ENCODE data around the gene ITSN1.
"Not testable (repeated sequence)": the region's sequence is repeated elsewhere in the genome, so short reads cannot be mapped to it uniquely, and the experiment has no call there.

The ITSN1 gene

DNA sequence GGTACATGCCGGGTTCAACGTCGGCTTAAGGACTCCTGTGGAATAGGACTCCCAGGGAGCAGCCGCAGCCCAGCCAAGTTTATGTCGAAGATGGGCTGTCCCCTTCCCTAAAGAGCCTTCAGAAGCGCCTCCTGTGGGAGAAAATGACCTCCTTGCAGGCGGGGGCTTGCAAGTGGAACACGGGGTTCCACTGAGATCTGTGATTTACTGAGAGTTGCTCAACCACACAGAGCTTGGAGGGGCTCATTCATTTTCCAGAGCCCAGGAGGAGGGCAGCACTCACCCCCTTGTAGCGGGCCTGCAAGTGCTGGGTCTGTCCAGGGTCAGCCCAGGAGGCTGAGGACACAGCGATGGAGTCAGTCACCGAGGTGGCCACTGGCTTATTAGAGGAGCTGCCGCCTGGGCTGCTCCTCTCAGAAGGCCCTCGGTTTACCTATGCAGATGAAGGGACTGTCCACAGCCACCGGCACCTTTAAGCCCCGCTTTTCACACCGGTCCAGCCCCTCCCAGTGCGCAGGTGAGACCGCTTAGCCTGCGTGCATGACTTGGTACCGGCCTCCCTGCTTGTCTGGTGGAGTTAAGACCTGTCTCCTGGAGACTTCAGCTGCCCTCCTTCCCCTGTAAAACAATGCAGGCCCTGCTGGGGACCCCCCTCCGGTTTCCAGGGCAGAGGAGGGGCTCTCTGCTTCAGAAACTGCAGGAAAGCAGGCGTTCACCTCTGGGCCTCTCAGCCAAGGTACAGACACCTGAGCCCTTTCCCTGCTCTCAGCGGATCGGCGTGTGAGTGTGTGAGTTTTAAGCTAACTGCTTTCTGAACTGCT lies 215.8 kb downstream of the ITSN1 start:
- DNase-seq (ENCODE audit: low read depth in 1 of 2, low spot score in 1 of 2) = no peak

DNA sequence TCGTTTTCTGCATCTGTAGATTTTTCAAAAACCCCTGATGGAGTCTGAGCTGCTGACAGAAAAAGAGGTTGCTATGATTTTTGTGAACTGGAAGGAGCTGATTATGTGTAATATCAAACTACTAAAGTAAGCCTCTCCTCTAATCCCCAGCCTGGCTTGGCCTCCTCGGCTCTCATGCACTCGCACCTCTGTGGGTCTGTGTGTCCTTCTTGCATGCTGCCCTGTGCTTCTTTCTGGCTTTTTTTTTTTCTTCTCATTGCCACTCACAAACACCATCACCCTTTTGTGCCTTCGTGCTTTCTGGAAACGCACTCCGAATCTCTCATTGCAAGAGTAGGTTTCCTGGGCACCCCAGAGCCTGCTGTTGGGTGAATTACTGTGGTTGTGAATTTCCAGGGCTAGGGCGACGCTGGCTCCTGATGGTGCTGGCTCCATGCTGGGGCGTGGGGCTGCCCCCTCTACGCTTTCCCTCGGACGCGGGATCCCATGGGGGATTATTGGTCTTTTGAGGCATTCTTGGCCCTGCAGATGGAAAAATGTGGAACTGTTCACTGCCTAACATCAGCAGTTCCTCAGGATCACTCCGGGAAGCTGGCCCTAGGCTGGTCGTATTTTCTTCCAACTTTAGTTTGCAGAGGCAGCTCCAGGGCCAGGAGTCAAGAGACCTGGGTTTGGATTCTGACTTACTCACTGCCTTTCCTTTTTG lies 216.5 kb downstream of the ITSN1 start:
- no peak for DNase-seq (ENCODE audit: low read depth in 1 of 2, low spot score in 1 of 2)

- DNase-seq (ENCODE audit: low read depth in 1 of 2, low spot score in 1 of 2) = no peak
Observed at GRCh38 chr21:33859373-33860102, 217.2 kb downstream of the ITSN1 start.

GRCh38 chr21:33860332-33860879 lies 218.1 kb downstream of the ITSN1 start:
- DNase-seq (ENCODE audit: low read depth in 1 of 2, low spot score in 1 of 2) = no peak

- no peak for DNase-seq (ENCODE audit: low read depth in 1 of 2, low spot score in 1 of 2)
Observed at GRCh38 chr21:33861125-33861524, 218.8 kb downstream of the ITSN1 start.

DNA sequence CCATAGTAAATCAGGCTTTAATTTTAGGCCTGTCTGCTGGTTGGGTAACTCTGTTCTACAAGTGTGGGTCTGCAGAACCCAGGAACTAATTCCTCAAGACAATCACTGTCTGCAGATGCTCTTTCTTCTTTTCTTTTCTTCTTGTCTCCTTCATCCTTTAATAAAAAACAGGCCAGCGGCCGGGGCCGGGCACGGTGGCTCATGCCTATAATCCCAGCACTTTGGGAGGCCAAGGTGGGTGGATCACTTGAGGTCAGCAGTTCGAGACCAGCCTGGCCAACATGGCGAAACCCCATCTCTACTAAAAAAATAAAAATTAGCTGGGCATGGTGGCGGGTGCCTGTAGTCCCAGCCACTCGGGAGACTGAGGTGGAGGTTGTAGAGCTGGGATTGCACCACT lies 220.9 kb downstream of the ITSN1 start:
- not testable (repeated sequence) for DNase-seq (ENCODE audit: low read depth in 1 of 2, low spot score in 1 of 2)

GRCh38 chr21:33864150-33864549 lies 221.8 kb downstream of the ITSN1 start:
- DNase-seq (ENCODE audit: low read depth in 1 of 2, low spot score in 1 of 2) = no peak

DNA sequence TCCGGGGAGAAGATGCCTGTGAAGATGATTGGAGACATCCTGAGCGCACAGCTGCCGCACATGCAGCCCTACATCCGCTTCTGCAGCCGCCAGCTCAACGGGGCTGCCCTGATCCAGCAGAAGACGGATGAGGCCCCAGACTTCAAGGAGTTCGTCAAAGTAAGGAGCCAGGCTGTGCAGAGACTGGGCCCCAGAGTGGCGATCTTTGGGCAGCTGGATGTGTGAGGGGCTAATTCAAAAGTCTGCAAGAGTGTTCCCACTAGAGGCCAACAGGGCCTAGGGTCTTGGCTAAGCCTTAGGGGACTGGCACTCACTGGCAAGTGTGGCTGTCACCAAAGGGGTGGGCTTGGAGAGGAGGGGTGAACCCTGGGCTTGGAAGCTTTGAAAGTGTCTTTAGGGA lies 222.9 kb downstream of the ITSN1 start:
- no peak for DNase-seq (ENCODE audit: low read depth in 1 of 2, low spot score in 1 of 2)

DNA sequence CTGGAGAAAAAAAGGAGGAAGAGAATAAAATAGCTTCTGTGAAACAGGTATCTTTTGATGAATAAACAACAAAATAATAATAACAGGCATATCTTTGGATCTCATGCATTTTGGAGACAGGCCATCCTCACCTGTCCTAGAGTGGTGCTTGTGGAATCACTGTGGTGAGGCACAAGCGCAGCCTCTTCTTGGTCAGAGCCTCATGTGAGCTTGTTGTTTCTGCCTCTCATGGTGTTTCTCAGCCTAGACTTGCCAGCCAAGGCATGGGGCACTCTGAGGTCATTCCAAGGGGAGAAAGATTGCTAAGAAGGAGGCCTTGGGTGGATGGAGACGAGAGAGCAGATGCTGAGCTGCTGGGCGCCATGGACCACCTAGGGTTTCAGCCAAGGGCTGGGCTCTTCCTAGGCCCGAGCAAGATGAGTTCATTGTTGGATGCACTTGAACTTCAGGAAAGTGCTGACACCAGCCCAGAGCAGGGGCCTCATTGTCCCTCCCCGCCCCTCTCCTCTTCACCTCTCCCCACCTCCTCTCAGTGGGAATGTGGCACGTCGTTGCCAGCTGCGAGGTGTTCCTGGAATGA lies 223.8 kb downstream of the ITSN1 start:
- no peak for DNase-seq (ENCODE audit: low read depth in 1 of 2, low spot score in 1 of 2)

DNA sequence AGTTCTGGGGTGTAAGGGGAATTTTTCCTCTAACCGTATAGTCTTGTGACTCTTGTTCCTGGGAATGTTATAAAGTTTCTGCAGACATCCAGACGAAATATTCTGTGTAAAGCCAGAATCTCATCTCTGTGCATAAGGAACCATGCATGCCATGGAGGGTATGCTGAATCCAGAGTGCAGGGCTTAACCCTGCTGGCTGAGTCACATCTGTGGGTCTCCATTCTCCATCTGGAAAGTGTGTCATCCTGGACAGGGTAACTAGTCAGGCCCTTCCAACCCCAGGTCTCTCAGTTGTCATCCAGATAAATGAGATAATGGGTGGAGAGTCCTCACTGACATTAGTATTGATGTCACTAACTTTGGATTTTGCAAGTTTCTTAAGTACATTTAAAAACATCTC lies 224.5 kb downstream of the ITSN1 start:
- no peak for DNase-seq (ENCODE audit: low read depth in 1 of 2, low spot score in 1 of 2)

GRCh38 chr21:33867868-33868267 lies 225.6 kb downstream of the ITSN1 start:
- not testable (repeated sequence) for DNase-seq (ENCODE audit: low read depth in 1 of 2, low spot score in 1 of 2)

DNA sequence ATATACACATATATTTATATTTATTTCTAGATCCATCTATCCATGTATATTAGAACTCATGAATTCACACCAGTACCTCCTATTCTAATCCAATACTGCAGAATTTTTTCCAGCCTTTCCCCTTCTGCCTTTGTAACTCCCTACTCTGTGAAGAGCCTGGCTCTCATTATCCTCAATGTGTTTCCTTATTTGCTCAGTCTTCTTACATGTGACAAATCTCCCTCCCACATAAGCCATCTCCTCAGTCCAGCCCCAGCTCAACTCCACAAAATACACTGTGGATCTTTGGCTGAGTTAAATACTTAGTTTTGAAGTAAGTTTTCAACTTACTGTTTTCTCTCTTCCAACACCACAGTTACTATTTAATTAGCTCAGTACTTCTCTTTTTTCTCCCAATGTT lies 227.6 kb downstream of the ITSN1 start:
- DNase-seq (ENCODE audit: low read depth in 1 of 2, low spot score in 1 of 2) = no peak

DNA sequence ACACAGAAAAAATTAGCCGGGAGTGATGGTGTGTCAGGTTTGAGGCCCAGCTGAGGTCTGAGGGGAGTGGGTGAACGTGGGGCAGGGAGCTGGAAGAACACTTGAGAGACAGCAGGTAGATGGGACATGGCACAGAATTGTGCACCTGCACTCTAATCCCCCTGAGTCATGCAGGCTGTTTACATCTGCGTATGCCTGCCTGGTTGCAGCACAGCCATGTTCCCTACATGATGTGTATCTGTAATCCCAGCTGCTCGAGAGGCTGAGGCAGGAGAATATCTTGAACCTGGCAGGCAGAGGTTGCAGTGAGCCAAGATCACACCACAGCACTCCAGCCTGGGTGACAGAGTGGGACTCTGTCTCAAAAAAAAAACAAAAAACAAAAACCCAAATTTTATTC lies 228.5 kb downstream of the ITSN1 start:
- no peak for DNase-seq (ENCODE audit: low read depth in 1 of 2, low spot score in 1 of 2)

DNA sequence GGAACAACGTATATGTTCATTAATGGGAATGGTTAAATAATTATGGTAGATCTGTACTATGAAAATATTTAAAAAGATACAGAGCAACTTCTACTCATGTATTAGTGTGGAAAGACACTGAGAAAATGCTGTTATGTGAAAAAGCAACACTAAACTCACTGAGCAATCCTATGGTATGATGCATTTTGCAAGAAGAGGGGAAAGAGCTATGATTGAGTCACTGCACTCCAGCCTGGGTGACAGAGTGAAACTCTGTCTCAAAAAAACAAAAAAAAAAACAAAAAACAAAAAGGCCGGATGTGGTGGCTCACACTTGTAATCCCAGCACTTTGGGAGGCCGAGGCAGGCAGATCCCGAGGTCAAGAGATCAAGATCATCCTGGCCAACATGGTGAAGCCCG lies 228.9 kb downstream of the ITSN1 start:
- DNase-seq (ENCODE audit: low read depth in 1 of 2, low spot score in 1 of 2) = no peak

- DNase-seq (ENCODE audit: low read depth in 1 of 2, low spot score in 1 of 2) = no peak
Observed at GRCh38 chr21:33872881-33873515, 230.7 kb downstream of the ITSN1 start.

- no peak for DNase-seq (ENCODE audit: low read depth in 1 of 2, low spot score in 1 of 2)
Observed at GRCh38 chr21:33874161-33874560, 231.9 kb downstream of the ITSN1 start.

DNA sequence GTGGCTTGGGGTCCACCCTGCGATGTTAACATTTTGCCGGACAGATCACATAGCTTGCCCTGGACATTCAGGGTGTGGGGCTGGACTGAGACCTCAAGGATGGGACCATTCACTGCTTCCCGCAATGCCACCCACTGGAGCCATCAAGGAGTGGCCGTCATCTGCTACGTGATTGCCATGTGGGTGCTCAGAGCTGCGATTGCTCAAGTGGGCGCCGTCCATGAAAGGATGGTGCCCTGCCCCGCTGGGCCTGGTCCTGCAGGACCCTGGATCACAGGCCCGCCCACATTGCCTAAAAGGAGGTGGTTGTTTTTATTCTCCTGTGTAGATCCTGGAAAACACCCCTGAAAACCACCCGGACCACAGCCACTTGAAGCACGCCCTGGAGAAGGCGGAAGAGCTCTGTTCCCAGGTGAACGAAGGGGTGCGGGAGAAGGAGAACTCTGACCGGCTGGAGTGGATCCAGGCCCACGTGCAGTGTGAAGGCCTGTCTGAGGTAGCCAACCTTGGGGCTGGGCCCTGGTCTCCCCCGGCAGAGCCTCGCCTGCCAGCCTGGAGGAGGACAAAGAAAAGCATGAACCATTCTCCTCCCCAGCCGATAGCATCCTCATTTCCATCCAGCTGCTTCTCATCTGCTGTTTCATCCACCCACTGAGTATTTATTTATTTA lies 232.9 kb downstream of the ITSN1 start:
- no peak for DNase-seq (ENCODE audit: low read depth in 1 of 2, low spot score in 1 of 2)

DNA sequence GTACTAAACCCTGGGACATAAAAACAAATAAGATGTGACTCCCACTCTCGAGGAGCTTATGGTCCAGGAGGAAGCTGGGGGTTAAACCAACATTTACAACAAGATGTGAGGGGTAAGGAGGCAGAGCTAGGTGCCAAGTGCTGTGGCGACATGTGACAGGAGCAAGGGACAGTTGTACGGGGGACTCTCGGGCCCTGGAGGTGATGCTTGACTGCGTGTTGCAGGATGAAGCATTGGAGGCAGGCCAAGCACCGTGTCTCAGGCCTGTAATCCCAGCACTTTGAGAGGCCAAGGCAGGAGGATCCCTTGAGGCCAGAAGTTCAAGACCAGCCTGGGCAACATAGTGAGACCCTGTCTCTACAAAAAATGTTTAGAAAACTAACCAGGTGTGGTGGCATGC lies 236.5 kb downstream of the ITSN1 start:
- DNase-seq (ENCODE audit: low read depth in 1 of 2, low spot score in 1 of 2) = no peak

- DNase-seq (ENCODE audit: low read depth in 1 of 2, low spot score in 1 of 2) = no peak
Observed at GRCh38 chr21:33880626-33881025, 238.3 kb downstream of the ITSN1 start.

GRCh38 chr21:33881689-33882440 lies 239.6 kb downstream of the ITSN1 start:
- DNase-seq (ENCODE audit: low read depth in 1 of 2, low spot score in 1 of 2) = no peak
